CD4-positive, alpha-beta T cell treated with Interleukin-15 for 4 hours (primary cell): Measurements from ENCODE around the gene OR4X2.
"Not testable (repeated sequence)": the region's sequence is repeated elsewhere in the genome, so short reads cannot be mapped to it uniquely, and the experiment has no call there.

Source experiments
- DNase-seq: peaks from one replicate; pipeline ENCODE4 v3.0.0-alpha.2; 2020; ENCODE audit warnings: low spot score

The OR4X2 gene, protein sequence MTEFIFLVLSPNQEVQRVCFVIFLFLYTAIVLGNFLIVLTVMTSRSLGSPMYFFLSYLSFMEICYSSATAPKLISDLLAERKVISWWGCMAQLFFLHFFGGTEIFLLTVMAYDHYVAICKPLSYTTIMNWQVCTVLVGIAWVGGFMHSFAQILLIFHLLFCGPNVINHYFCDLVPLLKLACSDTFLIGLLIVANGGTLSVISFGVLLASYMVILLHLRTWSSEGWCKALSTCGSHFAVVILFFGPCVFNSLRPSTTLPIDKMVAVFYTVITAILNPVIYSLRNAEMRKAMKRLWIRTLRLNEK

DNA sequence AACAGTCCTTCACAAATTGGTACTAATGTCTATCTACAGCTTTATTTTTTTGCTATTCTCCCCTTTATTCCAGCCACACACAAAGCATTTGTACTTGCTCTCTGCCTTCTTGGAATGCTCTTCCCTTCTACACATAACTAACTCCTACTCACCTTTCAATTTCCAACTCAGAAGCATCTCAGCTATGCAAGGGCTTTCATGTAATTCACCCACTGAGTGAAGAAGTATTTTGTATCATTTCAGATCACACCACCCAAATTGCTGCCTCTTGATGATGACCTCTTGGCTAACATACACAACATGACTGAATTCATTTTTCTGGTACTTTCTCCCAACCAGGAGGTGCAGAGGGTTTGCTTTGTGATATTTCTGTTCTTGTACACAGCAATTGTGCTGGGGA, at the start of gene OR4X2:
Gene OR4X2, plus strand, starts transcription at position 301 of the 400 bp plus-strand sequence. Its CDS starts 0 bp downstream, at position 301.
- no peak for DNase-seq

DNA sequence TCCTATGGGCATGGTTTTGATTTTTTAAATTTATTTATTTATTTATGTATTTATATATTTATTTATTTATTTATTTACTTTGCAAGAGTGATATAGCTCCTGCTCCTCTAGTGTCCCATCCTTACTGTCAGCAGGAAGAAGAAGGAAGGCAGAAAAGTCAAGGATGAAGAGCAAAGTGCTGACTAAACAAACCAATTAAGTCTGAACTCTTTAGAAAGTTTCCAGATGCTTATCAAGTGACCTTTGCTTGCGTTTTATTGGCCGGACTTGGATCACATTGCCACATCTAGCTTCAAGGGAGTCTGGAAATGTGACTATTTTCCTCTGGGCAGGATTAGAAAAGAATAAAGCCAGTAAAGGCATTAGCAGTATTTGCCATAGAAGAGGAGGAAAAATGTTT, 37.0 kb upstream of the OR4X2 start:
- no peak for DNase-seq

DNA sequence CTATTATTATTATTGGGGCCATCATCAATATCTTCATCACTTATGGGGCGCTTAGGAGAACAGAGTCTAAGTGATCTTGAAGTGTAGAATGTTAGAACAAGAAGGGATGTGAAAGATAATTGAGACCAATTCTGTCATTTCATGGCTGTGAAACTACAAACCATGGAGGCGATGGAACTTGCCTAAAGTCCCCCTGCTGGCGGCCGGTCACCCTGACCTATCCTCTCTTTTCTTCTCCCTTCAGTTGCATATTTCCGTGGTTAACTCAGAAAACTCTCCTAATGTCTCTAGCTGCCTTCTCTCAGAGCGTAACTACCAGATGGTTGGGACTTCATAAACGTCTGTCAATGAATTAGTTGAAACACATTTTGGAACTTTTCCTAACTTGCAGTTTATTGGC, 34.9 kb upstream of the OR4X2 start:
- DNase-seq: no peak

DNA sequence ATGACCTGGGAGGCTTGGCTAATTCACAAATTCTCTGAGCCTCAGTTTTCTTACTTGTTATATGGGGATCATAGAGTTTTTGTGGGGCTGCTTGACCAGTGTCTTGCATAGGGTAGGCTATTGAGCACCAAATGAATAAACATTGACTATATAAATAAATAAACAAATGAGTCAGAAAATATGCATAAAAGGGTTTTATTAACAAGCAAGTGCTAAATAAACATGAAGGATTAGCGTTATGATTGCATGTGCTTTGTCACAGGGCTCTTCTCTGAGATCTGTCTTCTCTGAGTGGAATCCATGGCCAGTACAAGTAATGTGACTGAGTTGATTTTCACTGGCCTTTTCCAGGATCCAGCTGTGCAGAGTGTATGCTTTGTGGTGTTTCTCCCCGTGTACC, 28.4 kb upstream of the OR4X2 start, which contains the start of gene OR4B1:
Gene OR4B1, plus strand, starts transcription at position 301 of the 400 bp plus-strand sequence. Its CDS starts 0 bp downstream, at position 301.
- DNase-seq: no peak

DNA sequence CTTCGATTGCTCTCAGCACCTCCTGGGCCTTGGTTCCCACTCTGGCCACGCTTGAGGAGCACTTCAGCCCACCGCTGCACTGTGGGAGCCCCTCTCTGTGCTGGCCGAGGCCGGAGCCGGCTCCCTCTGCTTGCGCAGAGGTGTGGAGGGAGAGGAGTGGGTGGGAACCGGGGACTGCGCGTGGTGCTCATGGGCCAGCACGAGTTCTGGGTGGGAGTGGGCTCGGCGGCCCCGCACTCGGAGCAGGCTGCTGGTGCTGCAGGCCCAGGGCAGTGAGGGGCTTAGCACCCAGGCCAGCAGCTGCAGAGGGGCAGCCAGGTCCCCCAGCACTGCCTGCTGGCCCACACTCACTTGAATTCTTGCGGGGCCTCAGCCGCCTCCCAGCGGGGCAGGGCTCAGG, 16.1 kb upstream of the OR4X2 start:
- no peak for DNase-seq

DNA sequence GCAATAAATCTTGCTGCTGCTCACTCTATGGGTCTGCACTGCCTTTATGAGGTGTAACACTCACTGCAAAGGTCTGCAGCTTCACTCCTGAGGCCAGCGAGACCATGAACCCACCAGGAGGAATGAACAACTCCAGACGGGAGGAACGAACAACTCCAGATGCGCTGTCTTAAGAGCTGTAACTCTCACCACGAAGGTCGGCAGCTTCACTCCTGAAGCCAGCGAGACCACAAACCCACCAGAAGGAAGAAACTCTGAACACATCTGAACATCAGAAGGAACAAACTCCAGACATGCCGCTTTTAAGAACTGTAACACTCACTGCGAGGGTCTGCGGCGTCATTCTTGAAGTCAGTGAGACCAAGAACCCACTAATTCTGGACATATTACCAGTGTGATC, 14.8 kb upstream of the OR4X2 start:
- not testable (repeated sequence) for DNase-seq

DNA sequence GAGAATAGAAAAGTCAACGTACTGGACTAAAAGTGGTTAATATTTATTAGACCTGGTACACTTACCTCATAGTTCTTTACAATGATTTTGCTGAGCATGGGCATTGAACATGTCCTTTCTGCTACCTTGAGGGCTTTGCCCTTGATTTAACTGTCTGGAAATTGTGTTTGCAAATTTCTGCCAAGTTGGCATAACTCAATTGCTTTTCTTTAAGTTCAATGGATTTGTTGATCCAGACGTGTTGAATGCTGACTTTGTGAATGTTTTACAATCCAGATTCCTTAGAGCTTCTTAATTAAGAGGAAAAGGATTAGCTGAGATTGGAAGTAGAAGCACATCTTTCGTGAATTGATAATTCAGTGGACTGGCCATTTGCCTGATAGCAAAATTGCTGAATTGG, 7.2 kb upstream of the OR4X2 start:
- DNase-seq: no peak

DNA sequence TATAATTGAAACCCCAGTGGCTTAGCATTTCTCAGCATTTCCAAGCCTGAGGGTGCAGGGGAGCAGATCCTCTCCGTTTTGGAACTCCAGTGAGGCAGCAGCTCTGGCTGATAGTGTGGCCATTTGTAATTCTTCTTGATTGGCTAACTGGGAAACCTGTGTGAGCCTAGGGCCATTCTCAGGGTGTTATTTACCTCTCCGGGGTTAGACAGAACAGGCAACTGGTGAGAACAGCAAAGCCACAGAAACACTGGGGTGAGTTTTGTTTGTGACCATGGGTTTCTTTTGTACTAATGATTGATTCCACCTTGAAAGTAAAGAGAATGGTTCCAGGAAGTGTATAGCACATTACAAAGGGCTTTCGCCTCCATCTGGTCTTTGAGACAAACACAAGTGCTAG, 2.4 kb upstream of the OR4X2 start:
- DNase-seq: no peak

DNA sequence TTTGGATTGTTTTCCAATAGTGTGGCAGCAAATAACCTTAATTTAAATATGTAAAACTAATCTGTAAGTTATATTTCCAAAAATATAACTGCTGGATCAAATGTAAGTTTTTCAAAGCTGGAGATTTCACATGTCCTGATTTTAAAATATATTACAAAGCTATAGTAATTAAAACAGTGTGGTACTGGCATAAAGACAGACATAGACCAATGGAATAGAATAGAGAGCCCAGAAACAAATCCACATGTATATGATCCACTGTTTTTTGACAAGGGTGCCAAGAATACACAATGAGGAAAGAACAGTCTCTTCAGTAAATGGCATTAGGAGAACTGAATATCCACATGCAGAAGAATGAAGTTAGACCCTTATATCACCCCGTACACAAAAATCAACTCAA, 4.0 kb downstream of the OR4X2 start:
- DNase-seq: no peak

DNA sequence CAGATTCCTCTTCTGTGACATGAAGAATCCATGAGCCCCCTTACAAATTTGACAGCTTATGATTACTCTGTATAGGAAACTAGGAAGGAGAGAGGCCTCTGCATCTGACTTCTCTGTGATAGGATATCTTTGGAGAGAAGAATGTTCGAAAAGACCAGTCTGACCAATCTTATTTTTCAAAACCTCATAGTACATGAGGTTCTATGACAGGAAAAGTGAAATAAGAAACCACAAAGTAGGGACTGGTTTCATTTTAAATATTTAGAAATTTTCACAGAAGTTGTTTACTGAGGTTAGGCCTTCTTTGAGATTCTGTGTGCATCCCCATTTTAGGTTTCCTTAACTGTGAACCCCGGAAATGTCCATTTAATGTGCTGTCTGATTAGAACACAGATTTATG, 16.7 kb downstream of the OR4X2 start:
- no peak for DNase-seq

DNA sequence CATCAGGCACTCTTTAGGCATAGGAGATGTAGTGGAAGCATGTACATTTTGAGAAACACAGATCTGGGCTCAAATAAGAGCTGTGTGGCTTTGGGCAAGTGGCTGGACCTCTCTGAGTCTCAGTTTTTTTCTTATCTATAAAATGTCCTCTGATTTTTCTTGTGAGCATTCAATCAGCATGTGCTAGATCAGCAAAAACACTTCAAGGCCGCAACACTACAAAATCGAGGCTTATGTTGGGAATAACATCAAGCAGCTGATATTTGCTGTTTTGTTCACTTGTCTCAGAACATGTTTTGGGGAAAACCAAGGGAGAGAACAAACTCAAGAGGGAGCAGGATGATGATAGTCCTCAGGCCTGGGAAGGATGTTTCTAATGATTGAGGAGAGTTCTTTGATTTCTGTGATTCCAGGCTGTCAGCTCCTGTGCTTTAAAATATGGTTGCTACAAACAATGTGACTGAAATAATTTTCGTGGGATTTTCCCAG, 18.6 kb downstream of the OR4X2 start, which contains the start of gene OR4X1:
Gene OR4X1, plus strand, starts transcription at position 439 of the 489 bp plus-strand sequence. Its CDS starts 0 bp downstream, at position 439.
- DNase-seq: no peak

DNA sequence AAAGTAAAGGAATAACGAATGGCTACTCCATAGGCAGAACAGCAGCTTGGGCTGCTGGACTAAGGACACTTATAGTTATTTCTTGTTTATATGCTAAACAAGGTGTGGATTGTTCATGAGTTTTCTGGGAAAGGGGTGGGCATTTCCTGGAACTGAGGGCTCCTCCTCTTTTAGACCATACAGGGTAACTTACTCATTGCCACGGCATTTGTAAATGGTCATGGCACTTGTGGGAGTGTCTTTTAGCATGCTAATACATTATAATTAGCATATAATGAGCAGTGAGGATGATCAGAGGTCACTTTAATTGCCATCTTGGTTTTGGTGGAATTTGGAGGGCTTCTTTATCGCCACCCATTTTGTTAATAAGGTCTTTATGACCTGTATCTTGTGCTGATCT, 25.7 kb downstream of the OR4X2 start:
- DNase-seq: no peak

DNA sequence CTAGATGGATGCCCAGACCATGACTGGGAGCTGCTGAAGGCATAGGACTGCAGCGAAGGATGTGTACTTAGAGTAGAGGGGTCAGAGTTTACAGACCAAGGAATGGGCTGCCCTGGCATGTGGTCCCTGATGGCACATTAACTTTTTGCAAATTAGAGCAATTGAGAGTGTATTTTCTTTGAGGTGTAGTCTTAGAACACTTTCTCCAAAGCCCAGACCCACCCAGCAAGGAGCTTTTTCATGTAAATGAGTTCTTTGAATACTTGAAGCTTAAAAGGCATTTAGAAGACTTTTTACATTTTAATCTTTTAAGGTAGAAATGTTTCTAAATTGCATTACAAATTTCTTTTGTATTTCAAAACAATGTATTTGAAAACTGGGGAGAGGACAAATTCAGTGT, 27.7 kb downstream of the OR4X2 start:
- DNase-seq: no peak
